Jurkat, Clone E6-1 (cell line): ENCODE measurements around the gene VAMP7. TPM values are rescaled to one million over a fixed set of nuclear protein-coding genes. Genes with fewer than 3 reads are reported as not detected.
"Not testable (repeated sequence)": the region's sequence is repeated elsewhere in the genome, so short reads cannot be mapped to it uniquely, and the experiment has no call there.

Experiments used
- DNase-seq: peaks from one replicate; pipeline ENCODE4 v3.0.0-alpha.2; 2011; ENCODE audit warnings: low read depth, low spot score
- H3K4me3 ChIP-seq: 2 replicates; pipeline ENCODE4 v1.5.1; 2011; ENCODE audit warnings: mild to moderate bottlenecking, low read length, control low read depth, moderate library complexity
- polyA plus RNA-seq: library from polyadenylated mRNA; unstranded; fragments of >200 nt; gene quantifications from one replicate; pipeline ENCODE4 v1.2.1, GENCODE V29; 2012; ENCODE audit warnings: missing spikeins; ENCODE audit not compliant: insufficient read length, insufficient read depth

VAMP7 gene, protein sequence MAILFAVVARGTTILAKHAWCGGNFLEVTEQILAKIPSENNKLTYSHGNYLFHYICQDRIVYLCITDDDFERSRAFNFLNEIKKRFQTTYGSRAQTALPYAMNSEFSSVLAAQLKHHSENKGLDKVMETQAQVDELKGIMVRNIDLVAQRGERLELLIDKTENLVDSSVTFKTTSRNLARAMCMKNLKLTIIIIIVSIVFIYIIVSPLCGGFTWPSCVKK
- polyA plus RNA-seq = 38.5 TPM

DNA sequence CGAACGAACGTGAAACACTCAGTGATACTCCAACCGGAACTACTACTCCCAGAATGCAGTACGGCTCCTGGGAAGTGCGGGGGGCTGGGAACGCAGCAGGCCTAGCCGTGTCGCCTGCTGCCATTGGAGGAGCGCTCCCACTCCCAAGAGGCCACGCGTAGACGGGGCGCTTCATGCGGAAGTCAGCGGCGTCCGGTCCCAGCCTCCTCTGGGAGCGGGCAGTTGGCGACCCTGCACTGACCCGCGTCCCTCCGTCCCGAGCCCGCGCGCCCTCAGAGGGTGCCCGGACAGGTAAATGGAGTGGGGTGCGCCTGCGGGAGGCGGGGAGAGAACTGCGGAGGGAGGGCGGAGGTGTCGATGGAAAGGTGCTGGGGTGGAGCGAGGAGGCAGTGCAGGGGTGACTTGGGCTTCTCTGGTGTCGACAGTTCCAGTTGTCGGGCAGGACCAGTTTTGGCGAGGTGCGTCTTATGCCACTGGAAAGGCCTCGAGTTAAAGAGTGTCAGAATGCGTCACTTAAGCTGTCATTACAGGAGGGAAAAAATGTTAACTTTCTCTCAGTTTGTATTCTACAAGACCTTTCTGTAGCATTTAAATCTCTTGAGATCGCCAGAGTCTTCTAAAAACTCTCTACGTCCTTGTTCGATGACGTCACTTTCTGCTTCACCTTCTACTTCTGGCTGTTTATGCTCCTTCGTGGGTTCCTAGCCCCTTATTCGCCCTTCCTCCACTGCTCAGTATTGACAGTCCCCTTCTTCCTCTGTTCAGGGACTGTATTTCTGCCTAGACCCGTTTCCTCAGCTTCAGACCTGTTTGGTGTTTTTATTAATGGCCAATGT lies at the start of gene VAMP7:
Gene VAMP7 (plus strand): TSS at position 188 of the 836 bp plus-strand sequence. CDS start 8,122 bp downstream, outside the sequence.
- DNase-seq = peak; percentile 82

DNA sequence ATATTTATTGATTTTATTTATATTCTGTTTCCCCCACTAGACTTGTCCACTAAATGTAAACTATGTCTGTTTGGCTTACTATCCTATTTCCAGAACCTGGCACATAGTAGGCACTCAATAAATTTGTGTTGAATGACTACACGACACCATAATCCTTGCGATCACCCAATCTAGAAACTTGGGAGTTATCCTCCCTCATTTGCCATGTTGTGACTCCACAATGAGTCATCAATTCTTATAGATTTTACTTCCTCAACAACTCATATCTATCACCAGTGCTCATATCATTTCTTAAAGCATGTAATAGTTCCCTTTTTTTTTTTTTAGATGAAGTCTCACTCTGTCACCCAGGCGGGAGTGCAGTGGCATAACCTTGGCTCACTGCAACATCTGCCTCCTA lies 39.9 kb upstream of the VAMP7 start:
- H3K4me3 ChIP-seq = no peak overlapping the region
- DNase-seq = no peak

More for the DNA sequence above, at the start of gene VAMP7:
- H3K4me3 ChIP-seq = peak within 1 kb of the TSS; percentile 71

DNA sequence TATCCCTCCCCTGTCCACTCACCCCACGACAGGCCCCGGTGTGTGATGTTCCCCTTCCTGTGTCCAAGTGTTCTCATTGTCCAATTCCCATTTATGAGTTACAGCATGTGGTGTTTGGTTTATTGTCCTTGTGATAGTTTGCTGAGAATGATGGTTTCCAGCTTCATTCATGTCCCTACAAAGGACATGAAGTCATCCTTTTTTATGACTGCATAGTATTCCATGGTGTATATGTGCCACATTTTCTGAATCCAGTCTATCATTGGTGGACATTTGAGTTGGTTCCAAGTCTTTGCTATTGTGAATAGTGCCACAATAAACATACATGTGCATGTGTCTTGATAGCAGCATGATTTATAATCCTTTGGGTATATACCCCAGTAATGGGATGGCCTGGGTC lies 29.4 kb upstream of the VAMP7 start:
- not testable (repeated sequence) for H3K4me3 ChIP-seq

DNA sequence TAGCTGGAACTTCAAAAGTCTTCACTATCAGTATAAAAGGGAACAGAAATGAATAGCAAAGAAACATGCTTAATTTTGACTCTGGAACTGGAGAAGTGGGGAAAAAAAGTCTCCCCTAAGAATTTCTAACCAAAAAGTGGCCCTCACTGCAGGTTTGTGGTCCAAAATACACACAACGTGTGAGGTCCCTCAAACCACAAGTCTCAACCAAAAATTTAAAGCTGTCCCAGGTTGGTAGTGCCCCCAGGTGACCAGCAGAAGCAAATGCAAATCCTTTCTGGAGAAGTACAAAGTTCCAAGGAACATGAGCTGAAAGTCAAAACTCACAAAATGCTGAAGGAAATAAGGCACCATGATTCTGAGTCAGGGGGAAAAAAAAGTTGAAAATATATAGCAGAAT lies 23.6 kb upstream of the VAMP7 start:
- no peak overlapping the region for H3K4me3 ChIP-seq
- DNase-seq = no peak

More for the DNA sequence above, 29.4 kb upstream of the VAMP7 start:
- DNase-seq = not testable (repeated sequence)

DNA sequence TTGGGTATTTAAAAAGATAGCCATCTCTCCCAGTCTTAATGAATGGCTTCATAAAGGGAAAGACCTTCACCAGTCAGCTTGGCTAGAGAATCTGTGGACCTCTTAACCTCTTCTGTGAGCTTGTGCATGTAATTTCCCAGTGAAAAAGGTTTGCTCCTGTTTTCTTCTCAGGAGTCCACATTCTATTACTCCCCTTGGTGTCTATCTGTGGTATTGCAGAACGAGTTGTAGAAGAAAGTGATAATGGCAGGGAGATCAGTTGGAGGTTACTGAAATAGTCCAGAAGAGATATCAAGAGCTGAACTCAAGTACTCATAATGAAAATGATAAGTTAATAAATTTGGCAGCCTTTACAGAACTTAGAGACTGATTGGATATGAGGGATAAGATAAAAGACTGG lies 16.5 kb upstream of the VAMP7 start:
- peak; percentile 10 for DNase-seq
- no peak overlapping the region for H3K4me3 ChIP-seq

DNA sequence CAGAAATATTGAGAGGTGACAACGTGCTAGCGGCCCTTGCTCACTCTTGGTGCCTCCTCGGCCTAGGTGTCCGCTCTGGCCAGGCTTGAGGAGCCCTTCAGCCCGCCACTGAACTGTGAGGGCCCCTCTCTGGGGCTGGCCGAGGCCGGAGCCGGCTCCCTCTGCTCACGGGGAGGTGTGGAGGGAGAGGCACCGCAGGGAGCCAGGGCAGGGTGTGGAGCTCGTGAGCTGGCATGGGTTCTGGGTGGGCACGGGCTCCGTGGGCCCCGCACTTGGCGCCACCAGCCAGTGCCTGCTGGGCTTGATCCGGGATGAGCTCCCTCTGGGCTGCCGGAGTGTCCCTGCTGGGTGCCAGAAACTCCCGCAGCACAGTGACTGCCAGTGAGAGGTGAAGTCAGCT lies 16.0 kb upstream of the VAMP7 start:
- H3K4me3 ChIP-seq = no peak overlapping the region
- DNase-seq = no peak

DNA sequence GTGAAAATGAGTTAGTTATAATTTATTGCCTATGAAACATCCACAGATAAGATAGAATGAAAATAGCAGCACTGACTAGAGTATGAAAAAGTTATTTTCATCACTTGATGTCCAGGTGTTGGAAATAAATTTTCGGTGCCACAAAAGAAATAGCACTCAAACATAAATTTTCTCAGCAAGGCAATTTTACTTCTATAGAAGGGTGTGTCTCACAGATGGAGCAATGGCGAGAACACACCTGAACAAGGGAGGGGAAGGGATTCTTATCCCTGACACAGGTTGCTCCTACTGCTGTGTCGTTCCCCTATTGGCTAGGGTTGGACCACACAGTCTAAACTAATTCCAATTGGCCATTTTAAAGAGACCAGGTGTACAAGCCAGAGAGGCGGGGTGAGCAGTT lies 13.3 kb upstream of the VAMP7 start:
- H3K4me3 ChIP-seq = no peak overlapping the region
- no peak for DNase-seq

DNA sequence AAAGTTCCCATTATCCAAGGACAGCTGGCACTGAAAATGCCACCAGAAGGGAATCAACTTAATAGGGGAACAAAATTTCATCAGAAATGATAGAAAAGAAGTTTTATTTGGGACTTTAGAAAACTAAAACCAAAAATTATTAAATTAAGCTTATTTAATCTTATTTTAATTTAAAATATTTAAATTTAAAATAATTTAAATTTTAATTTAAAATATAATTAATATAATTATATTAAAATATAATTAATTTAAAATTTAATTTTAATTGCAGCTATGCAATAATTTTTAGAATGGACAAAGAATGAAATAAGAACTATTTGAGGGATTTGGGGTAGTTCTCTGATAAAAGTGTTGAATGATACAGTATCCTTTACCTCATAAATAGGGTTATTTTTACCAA lies 10.2 kb upstream of the VAMP7 start:
- no peak for DNase-seq
- H3K4me3 ChIP-seq = no peak overlapping the region

DNA sequence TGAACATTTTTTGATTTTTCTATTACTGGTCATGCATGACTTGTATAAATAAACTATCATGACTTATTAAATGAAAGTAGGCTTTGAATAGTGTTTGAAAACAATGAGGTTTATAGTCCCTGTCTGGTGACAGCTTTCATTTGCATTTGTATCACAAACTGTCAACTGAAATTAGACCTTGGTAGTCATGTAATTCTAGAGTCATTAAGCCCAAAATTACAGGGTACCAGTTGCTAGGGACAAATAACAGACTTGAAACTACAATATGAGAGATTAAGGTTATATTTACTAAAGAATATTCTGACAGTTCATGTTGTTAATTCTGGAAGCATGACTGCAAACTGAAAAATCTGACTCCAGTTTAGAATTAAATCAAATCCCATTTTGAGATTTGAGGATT lies 9.2 kb upstream of the VAMP7 start:
- DNase-seq = no peak
- no peak overlapping the region for H3K4me3 ChIP-seq

DNA sequence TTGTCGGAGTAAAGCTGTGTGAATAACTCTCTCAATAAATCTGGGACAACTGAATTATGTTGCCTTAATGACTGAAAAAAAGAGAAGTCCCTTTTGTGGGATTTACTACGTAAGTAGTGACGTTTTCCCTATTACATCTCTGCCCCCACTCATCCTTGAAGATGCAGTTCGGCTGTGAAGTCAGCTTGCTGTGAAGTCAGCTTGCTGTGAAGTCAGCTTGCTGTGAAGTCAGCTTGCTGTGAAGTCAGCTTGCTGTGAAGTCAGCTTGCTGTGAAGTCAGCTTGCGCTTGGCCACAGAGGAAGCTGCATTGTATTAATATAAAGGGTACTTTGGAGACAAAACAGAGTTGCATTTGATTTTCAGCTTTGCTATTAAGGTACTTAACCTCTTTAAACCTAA lies 8.0 kb upstream of the VAMP7 start:
- no peak overlapping the region for H3K4me3 ChIP-seq
- no peak for DNase-seq

DNA sequence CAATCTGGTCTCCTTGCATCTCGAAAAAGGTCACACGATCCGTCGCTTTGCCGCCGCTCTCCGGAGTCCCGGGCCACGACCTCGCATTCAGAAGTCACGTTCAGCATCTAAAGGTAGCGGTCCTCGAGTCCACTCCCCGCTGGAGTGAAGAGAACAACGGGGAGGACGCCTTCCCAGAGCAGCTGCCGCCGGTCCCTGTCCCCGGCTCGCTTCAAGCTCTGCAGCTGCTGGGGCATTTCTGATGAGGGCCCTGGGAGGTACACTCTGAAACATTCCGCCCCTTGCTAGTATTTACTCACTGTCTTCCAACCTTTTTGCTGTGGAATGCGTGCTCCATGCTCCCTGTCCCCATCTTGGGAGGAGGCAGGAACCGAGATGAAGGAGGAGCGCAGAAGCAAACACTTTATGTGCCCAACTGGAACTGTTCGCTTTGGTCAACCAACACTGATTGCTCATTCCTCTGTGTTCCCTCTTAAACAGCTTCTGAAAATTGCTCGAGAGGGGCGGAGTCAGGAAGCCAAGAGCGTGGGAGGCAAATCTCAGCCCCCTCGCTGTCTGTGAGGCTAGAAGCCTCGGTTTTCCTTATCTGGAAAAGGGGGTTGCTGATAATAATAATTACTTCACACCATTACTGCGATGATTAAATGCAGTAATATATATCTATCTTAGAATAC lies 6.4 kb upstream of the VAMP7 start:
- no peak overlapping the region for H3K4me3 ChIP-seq

DNA sequence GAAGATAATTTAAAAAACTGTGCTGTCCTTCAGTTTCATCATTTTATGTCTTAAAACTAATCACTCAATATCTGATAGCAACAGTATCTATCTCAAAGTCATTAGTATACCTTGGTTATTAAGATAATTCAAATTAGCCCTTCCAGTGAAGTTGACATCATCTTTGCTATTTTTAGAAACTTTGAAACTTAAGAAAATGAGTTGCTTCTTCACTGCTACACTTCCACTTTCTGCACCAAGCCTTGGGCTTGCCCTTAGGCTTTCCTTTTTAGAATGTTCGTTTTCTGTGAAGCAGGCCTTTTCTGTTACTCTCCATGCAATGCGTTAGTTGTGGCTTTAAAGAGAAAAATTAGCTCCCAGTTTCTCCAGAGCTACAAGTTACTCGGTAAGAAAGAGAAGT lies 4.4 kb upstream of the VAMP7 start:
- no peak overlapping the region for H3K4me3 ChIP-seq
- no peak for DNase-seq

More for the DNA sequence above, 6.4 kb upstream of the VAMP7 start:
- DNase-seq = no peak

DNA sequence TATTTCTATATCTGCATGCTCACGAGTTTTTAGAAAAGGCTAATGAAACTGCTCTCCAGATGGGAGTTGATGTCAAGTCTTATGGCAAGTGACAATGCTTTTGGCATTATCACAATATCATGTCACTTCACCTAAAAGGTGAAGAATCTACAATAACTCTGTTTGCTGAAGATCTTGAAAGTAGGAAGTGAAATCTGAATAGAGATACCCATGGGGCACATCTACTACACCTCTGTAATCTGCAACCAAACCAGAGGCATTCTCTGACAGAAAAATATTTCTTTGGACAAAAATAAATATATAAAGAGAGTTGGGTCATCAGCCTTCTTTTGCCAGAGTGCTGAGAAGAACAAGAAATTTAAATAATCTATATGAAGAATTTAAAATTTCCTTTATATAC lies 3.9 kb upstream of the VAMP7 start:
- H3K4me3 ChIP-seq = no peak overlapping the region
- no peak for DNase-seq

DNA sequence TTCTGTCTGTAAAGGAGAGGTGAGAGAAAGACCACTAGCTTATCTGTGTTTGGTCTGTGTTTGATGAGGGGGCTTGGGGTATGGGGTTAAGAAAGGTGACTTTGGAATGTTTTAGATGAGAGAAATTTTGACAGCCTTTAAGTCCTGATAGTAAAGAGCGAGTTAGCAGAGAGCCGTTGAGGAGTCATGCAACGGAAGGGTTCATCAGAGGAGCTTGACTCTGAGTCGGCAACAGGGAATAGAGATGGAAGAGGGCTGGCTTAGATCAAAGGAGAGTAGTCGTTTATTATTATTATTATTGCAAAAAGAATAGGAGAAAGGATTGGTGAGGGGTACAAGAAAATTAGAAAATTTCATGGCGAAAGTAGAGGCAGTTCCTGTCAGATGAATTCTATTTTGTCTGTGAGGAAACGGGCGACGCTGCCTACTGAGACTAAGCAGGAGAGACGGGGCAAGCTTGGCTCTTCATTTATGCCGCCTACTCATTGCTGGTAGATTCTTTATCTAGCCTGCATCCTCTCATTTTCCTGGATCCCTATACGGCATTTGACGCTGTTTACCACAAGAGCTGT lies 473 bp upstream of the VAMP7 start:
- peak overlapping the region; percentile 71 for H3K4me3 ChIP-seq
- no peak for DNase-seq

DNA sequence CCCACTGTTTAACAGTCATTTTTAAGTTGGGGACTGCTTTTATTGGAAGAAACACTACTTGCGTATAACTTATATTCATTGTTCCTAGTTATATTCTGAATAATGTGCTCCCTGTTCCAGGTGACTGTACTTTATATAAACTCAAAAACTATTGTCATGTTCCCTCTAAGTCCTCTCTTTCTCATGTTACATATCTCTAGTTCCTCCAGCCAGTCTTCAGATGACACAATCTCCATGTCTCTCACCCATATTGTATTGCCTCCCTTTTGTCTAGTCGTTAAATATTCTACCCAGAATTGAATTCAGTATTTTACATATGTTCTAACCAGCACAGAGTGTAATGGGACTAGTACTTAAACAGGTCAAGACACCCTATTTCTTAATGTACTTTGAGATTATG lies 5.3 kb downstream of the VAMP7 start:
- no peak overlapping the region for H3K4me3 ChIP-seq
- no peak for DNase-seq

DNA sequence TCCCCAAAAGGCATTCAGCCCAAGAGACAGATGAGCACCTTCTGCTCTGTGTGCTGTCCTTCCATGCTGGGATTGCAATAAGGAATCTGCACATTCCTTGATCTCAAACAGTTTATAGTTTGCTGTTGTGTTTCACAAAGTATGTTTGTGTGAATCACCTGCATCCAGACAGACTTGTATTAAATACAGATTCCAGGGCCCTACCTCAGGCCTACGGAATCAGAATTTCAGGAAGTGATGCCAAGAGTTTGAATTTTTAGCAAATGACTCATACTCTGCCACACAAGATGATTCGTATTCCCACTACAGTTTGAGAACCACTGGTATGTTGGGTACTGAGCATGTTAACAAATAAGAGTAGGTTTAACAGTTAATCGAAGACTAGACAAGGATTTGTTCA lies 7.0 kb downstream of the VAMP7 start:
- no peak overlapping the region for H3K4me3 ChIP-seq
- DNase-seq = no peak

DNA sequence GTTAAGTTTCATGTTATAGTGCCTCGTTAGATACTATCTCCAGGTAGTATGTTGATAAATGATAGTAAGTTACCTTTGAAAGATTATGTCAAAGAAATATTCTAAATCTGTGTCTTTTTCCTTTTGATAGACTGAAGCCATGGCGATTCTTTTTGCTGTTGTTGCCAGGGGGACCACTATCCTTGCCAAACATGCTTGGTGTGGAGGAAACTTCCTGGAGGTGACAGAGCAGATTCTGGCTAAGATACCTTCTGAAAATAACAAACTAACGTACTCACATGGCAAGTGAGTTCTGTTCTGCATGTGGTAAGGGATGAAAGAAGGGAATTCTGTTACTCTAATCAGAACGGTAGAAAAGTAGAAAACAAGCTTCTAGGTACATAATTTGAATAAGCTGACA lies 8.2 kb downstream of the VAMP7 start:
- DNase-seq = no peak
- H3K4me3 ChIP-seq = no peak overlapping the region

DNA sequence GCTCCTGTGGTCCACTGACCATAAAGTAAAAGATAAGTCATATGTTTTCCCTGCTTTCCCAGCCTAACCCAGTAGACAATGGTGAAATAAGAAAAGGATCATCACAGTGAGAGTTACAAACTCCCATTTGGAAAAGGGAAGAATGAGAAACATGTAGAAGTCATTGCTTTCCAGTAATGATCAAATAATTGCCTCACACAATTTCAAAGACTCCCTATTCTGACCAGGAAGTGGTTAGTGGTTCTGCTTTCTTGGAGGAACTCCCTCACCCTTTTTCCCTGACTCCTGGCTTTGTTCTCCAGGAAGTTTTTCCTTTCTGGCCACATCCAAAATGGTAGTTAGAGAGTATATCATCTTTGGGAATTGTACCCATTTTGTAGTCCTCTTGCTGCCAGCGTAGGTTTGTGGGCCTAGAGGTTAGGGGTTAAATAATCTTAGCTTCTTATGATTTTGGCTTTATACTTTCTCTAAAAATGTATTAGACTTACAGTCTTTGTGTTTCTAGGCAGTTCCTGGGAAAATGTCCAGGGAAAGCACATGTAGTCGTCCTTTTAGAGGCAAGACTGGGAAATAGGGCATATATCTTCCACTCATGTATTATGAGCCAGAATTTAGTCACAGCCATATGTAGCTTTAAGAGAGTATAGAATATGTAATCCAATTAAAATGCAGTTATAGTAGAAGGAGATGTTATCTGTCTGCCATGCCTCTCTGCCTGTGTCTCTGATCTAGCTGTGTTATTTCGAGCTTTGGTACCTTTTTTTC lies 10.5 kb downstream of the VAMP7 start:
- no peak for DNase-seq
- no peak overlapping the region for H3K4me3 ChIP-seq

DNA sequence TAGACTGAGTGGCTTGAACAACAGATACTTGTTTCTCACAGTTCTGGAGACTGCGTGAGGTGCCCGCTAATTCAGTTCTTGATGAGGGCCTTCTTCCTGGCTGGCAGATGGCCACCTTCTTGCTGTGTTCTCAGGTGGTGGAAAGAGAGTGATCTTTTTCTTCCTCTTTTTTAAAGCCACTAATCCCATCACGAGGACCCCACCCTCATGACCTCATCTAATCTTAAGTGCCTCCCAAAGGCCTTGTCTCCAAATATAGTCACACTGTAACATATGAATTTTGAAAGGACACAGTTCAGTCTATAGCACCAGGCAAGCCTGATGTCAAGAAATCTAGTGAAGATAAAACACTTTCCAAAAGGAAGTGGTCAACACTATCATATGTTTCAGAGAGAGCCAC lies 12.4 kb downstream of the VAMP7 start:
- H3K4me3 ChIP-seq = no peak overlapping the region
- DNase-seq = no peak
